HG03469 (cell line): ENCODE results near the gene GOLGA6L9.
"Not testable (repeated sequence)": the region's sequence is repeated elsewhere in the genome, so short reads cannot be mapped to it uniquely, and the experiment has no call there.

Experiments used
- ATAC-seq: cut with Tn5 transposase; IDR thresholded peaks from one replicate; pipeline ENCODE4 v1.9.1; 2021; ENCODE audit warnings: mild to moderate bottlenecking, moderate library complexity, moderate number of reproducible peaks; ENCODE audit not compliant: unreplicated experiment

GOLGA6L9 gene

GRCh38 chr15:82468205-82468604 lies 38.6 kb downstream of the GOLGA6L9 start:
- peak; percentile 87 for ATAC-seq

- not testable (repeated sequence) for ATAC-seq
These were observed 39.8 kb downstream of the GOLGA6L9 start for GRCh38 chr15:82469381-82469780.

DNA sequence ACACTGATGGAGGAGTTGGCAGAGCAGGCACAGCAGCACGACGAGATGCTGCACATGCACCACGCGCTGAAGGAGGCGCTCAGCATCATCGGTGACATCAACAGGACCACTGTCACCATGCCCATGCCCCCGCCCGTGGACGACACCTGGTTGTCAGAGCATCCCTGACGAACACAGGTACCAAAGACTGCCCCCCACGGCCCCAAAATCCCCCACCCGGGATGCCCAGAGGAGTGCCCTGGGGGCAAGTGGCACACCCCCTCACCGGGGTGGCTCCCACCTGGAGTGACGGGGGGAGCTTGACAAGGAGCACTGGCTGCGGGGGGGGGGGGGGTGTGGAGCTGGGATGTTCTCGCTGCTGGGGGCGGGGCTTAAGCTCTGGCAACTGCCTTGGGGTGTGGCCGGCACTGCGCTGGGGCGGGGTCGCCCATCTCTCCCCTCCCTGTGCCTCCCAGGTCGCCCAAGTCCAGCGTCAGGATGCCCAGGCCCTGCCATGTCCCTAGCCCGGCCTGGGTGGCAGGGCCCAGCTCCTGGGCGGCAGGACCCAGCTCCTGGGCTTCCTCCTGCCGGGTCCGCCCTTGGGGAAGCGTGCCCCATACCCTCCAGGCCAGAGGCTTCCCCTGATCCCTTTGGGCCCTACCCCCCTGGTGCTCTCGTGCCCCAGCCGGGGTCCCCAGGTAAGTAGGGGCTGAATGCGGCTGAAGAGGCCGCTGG lies 42.8 kb downstream of the GOLGA6L9 start:
- not testable (repeated sequence) for ATAC-seq

- not testable (repeated sequence) for ATAC-seq
These were observed 45.1 kb downstream of the GOLGA6L9 start for GRCh38 chr15:82474596-82475325.

DNA sequence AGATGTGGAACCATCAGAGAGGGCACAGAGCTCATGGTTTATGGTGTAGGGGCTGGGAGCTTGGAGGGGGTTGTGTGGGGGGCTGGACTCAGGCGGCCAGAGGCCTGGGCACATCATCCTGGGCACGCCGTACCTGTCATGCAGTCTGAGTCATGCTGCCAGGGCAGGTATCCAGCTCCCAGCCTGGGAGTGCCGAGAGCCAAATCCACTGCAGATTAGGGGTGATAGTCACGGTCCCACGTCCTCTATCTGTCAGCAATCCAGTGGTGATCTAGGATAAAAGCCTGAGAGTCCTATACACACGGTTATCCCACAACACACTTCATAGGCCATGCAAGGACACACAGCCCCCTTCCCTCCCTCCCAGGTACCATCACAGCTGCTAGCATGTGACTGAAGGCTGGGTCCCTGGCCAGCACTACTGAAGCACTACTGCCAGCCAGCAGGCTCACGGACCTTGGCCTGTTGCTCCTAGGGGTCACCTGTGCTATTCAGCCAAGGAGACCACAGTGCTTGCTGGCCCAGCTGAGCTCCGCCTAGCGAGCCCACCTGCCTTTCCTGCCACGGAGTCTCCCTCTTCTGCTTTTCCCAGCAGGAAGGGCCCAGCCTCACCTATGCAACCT lies 45.8 kb downstream of the GOLGA6L9 start:
- not testable (repeated sequence) for ATAC-seq

DNA sequence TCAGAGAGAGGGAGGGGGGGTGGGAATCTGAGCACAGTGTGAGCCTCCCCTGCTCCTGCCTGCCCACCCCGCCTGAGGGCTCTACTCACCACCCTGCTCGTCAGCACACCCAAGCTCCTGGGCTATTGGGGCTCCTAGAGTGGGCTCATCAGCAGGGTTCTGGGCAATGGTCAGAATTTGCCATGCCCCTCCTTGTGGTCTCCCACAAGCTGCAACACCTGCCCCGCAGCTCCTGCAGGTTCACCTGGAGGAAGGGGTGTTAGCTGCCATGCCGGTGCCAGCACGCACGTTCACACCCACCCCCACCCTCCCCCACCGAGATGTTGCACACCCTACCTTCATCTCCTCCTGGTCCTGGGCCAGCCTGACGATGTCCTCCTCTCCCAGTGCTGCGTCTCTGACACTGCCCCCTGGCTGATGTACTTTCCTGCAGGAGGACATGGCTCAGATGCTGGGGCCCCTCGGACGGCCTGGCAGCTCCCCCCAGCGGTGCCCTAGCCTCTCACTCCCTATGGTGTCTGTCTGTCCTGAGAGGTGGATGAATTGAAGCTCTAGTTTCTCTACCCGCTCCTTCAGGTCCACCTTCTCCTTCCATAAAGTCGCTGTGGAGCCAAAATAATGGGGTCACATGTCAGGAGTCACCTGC lies 47.2 kb downstream of the GOLGA6L9 start:
- not testable (repeated sequence) for ATAC-seq

- ATAC-seq = not testable (repeated sequence)
These were observed 47.9 kb downstream of the GOLGA6L9 start for GRCh38 chr15:82477343-82478057.
